ENCODE measurements around the gene PTH2.

The PTH2 gene

GRCh38 chr19:49415810-49416200 is 7.4 kb downstream of the PTH2 start:
- Histone ChIP-seq H3K79me2 (ENCODE audit: low read length) (no peaks in the 10 kb centered on the region), H3K9me3 (replicated peaks; ENCODE audit: insufficient read depth, low read length) (no peaks in the 10 kb centered on the region), H3K4me2 (ENCODE audit: low read depth, low read length) (no peak overlapping the region), H3K9me2 (replicated peaks; ENCODE audit: insufficient read depth, low read length) (no peaks in the 10 kb centered on the region), H2AFZ (ENCODE audit: low read length) (no peak overlapping the region), H3K9ac (ENCODE audit: low read length) (no peak overlapping the region), H4K20me1 (ENCODE audit: insufficient read depth, low read length) (no peaks in the 10 kb centered on the region), H3K27me3 (replicated peaks; ENCODE audit: insufficient read depth, low read length) (peaks cover 79% of the 10 kb centered on the region), H3K4me1 (ENCODE audit: low read length) (no peaks in the 10 kb centered on the region), H3K36me3 (replicated peaks; ENCODE audit: insufficient read depth, low read length) (no peaks in the 10 kb centered on the region), H3K27ac (ENCODE audit: low read length) (no peak overlapping the region), H3F3A (ENCODE audit: insufficient read depth, low read length) (no peaks in the 10 kb centered on the region), H3K4me3 (ENCODE audit: low read length) (no peak overlapping the region)
- DNase-seq: no peak
- TF ChIP-seq EZH2phosphoT487 (IDR thresholded peaks at IDR 0.05; ENCODE audit: low read length) (no peak), EZH2 (optimal IDR thresholded peaks at IDR 0.05; ENCODE audit: low read depth, low read length) (no peak)
- TF ChIP-seq, protein P1, sequence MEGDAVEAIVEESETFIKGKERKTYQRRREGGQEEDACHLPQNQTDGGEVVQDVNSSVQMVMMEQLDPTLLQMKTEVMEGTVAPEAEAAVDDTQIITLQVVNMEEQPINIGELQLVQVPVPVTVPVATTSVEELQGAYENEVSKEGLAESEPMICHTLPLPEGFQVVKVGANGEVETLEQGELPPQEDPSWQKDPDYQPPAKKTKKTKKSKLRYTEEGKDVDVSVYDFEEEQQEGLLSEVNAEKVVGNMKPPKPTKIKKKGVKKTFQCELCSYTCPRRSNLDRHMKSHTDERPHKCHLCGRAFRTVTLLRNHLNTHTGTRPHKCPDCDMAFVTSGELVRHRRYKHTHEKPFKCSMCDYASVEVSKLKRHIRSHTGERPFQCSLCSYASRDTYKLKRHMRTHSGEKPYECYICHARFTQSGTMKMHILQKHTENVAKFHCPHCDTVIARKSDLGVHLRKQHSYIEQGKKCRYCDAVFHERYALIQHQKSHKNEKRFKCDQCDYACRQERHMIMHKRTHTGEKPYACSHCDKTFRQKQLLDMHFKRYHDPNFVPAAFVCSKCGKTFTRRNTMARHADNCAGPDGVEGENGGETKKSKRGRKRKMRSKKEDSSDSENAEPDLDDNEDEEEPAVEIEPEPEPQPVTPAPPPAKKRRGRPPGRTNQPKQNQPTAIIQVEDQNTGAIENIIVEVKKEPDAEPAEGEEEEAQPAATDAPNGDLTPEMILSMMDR (IDR thresholded peaks at IDR 0.05; ENCODE audit: low read length): no peak

GRCh38 chr19:49415102-49415809 is 8.0 kb downstream of the PTH2 start:
- H3K36me3 ChIP-seq (replicated peaks; ENCODE audit: insufficient read depth, low read length): no peaks in the 10 kb centered on the region
- no peak overlapping the region for H3K9ac ChIP-seq (ENCODE audit: low read length)
- no peaks in the 10 kb centered on the region for H3K4me1 ChIP-seq (ENCODE audit: low read length)
- no peaks in the 10 kb centered on the region for H3K79me2 ChIP-seq (ENCODE audit: low read length)
- H4K20me1 ChIP-seq (ENCODE audit: insufficient read depth, low read length): no peaks in the 10 kb centered on the region
- peaks cover 74% of the 10 kb centered on the region for H3K27me3 ChIP-seq (replicated peaks; ENCODE audit: insufficient read depth, low read length)
- no peaks in the 10 kb centered on the region for H3F3A ChIP-seq (ENCODE audit: insufficient read depth, low read length)
- H2AFZ ChIP-seq (ENCODE audit: low read length): no peak overlapping the region
- no peak overlapping the region for H3K4me3 ChIP-seq (ENCODE audit: low read length)
- TF ChIP-seq EZH2 (optimal IDR thresholded peaks at IDR 0.05; ENCODE audit: low read depth, low read length) (no peak), EZH2phosphoT487 (IDR thresholded peaks at IDR 0.05; ENCODE audit: low read length) (no peak)
- TF ChIP-seq, protein P1 (IDR thresholded peaks at IDR 0.05; ENCODE audit: low read length): no peak
- H3K4me2 ChIP-seq (ENCODE audit: low read depth, low read length): no peak overlapping the region
- no peaks in the 10 kb centered on the region for H3K9me2 ChIP-seq (replicated peaks; ENCODE audit: insufficient read depth, low read length)
- DNase-seq: no peak
- H3K9me3 ChIP-seq (replicated peaks; ENCODE audit: insufficient read depth, low read length): no peaks in the 10 kb centered on the region
- no peak overlapping the region for H3K27ac ChIP-seq (ENCODE audit: low read length)

GRCh38 chr19:49414256-49414655 is 9.0 kb downstream of the PTH2 start:
- Histone ChIP-seq H3K9me3 (replicated peaks; ENCODE audit: insufficient read depth, low read length) (no peaks in the 10 kb centered on the region), H3K79me2 (ENCODE audit: low read length) (no peaks in the 10 kb centered on the region), H3K9me2 (replicated peaks; ENCODE audit: insufficient read depth, low read length) (no peaks in the 10 kb centered on the region), H3F3A (ENCODE audit: insufficient read depth, low read length) (no peaks in the 10 kb centered on the region), H3K27ac (ENCODE audit: low read length) (no peak overlapping the region), H3K4me1 (ENCODE audit: low read length) (peaks cover 7% of the 10 kb centered on the region), H4K20me1 (ENCODE audit: insufficient read depth, low read length) (no peaks in the 10 kb centered on the region), H2AFZ (ENCODE audit: low read length) (no peak overlapping the region), H3K36me3 (replicated peaks; ENCODE audit: insufficient read depth, low read length) (no peaks in the 10 kb centered on the region), H3K27me3 (replicated peaks; ENCODE audit: insufficient read depth, low read length) (peaks cover 64% of the 10 kb centered on the region), H3K4me3 (ENCODE audit: low read length) (no peak overlapping the region), H3K4me2 (ENCODE audit: low read depth, low read length) (no peak overlapping the region), H3K9ac (ENCODE audit: low read length) (no peak overlapping the region)
- no peak for TF ChIP-seq EZH2 (optimal IDR thresholded peaks at IDR 0.05; ENCODE audit: low read depth, low read length)
- TF ChIP-seq EZH2phosphoT487 (IDR thresholded peaks at IDR 0.05; ENCODE audit: low read length): no peak
- TF ChIP-seq, protein P1 (IDR thresholded peaks at IDR 0.05; ENCODE audit: low read length): no peak
- DNase-seq: no peak

Data from MM.1S (cell line).